Measurements from ENCODE around the gene UBE3B.

DNA sequence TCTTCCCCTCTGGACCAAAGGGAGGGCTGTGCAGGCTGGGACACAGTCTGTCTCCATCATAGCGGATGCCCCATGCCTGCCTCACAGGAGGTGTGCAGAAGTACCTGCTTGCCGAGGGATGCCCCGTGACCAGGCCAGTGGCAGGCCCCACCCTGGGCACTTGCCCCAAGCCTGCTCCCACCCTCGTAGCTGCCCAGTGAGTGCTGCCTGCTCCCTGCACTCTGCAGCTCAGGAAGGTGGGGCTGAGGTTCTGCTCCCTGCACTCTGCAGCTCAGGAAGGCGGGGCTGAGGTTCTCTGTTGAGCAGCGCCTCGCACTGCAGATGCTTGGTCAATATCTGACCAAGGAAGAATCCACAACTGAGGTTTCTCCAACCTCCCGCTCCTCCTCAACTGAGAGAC is 89.0 kb downstream of the UBE3B start:
- TF ChIP-seq, protein P1, sequence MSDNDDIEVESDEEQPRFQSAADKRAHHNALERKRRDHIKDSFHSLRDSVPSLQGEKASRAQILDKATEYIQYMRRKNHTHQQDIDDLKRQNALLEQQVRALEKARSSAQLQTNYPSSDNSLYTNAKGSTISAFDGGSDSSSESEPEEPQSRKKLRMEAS (IDR thresholded peaks at IDR 0.05; ENCODE audit: low read depth, low read length) = no peak
- TF ChIP-seq, protein P2, sequence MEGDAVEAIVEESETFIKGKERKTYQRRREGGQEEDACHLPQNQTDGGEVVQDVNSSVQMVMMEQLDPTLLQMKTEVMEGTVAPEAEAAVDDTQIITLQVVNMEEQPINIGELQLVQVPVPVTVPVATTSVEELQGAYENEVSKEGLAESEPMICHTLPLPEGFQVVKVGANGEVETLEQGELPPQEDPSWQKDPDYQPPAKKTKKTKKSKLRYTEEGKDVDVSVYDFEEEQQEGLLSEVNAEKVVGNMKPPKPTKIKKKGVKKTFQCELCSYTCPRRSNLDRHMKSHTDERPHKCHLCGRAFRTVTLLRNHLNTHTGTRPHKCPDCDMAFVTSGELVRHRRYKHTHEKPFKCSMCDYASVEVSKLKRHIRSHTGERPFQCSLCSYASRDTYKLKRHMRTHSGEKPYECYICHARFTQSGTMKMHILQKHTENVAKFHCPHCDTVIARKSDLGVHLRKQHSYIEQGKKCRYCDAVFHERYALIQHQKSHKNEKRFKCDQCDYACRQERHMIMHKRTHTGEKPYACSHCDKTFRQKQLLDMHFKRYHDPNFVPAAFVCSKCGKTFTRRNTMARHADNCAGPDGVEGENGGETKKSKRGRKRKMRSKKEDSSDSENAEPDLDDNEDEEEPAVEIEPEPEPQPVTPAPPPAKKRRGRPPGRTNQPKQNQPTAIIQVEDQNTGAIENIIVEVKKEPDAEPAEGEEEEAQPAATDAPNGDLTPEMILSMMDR (IDR thresholded peaks at IDR 0.05; ENCODE audit: low read depth, low read length) = no peak

All from NB4 (cell line).